GM21526 (cell line): ENCODE data around the gene VGLL3.
"Not testable (repeated sequence)": the region's sequence is repeated elsewhere in the genome, so short reads cannot be mapped to it uniquely, and the experiment has no call there.

Experiments
- ATAC-seq: cut with Tn5 transposase; IDR thresholded peaks from one replicate; pipeline ENCODE4 v1.9.1; 2021; ENCODE audit warnings: moderate library complexity; ENCODE audit not compliant: unreplicated experiment, low FRiP score

The VGLL3 gene

DNA sequence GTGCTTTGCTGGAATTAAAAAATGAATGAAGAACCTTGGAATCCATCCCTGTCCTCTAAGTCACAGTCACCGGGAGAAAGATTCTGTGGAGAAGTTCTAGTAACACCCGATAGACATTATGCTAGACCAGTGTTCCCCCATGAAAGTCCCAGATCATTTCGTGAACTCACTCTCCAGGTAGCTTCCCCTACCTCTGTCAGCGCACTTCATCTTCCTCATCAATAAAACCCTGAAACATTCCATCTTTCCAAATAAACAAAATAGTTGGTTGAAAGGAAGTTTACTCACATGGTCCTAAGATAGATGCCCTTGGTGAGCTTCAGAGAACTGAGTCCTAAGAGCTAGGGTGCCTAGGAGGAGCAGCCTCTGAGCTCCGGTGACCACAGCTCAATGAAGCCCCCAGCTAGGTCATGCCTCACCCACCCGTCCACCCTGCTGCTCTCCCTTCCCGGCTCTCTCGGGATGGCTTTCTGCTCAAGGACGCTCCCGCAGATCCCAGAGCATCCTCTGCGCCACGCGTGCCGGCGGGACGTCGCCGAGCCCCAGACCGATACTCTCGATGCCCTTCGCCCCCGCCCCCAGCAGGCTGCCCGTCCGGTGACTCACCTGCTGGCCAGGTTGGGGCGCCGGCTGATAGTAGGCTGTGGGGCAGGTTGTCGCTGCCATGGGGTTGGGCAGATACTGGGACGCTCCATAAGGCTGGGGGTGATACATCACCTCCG, 776 bp downstream of the VGLL3 start:
- ATAC-seq: no peak

DNA sequence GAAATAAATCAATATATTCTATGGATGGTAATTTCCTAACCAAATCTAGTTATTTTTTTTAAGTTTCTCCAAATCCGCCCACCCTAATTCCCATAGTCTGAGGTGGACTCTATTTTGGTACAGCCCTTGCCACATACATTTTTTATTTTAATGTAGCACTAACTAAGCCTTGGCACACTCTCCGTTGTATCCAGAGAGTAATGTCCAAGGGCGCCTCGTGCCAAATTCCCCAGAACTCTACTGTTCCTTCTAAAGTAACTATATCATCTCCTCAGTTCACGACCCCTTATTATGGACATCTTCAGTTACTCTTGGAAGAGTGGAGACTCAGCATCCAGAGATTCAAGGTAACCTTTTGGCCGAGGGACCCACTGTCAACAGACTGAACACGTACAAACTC, 1.3 kb downstream of the VGLL3 start:
- no peak for ATAC-seq

DNA sequence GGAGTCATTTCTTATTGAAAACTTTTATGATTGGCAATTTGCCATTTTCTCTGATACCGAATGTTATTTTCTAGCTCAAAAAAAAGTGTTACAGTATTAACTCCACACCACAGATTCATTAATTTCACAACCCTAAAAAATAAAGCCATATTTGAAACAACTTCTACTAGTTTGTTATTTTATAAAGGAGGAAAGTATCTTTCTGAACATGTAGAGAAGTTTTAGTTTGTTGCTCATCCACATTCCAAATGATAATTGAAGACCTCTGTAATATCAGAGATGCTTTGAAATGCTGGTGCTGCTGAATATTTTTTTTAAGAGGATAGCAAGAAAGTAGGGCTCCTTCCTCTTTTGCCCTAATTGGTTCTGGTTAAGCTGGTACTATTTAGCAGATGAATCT, 1.9 kb downstream of the VGLL3 start:
- ATAC-seq: no peak

DNA sequence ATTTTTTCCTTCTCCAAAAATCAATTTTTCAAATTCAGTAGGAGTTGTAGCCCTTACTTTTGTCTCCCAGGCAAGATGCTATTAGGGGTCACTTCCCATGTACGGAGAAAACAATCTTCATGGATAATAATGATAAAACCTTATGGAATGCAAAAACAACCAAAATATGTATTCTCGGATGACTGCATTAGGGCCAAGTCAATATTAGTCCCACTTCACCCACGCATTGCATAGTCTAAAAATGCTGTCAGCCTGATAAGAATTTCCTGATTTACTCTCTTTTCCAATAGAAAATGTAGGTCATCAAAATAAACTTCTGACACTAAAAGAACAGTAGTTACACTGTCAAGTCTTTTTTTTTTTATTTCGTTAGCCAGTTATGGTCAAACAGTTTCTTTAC, 2.7 kb downstream of the VGLL3 start:
- no peak for ATAC-seq

DNA sequence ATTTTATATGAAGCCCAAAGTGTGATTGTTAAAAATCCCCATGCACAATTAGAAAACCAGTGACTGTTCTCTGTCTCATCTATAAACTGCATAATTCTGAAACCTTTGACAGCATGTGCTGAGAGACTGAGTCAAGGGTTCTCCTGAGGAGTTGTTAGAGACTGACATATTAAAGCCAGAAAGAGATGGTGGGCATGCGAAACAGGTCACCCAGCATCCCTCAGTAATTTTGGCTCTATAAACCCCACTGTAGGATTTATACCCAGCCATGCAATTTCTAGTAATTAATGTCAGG, 3.6 kb downstream of the VGLL3 start:
- ATAC-seq: no peak

DNA sequence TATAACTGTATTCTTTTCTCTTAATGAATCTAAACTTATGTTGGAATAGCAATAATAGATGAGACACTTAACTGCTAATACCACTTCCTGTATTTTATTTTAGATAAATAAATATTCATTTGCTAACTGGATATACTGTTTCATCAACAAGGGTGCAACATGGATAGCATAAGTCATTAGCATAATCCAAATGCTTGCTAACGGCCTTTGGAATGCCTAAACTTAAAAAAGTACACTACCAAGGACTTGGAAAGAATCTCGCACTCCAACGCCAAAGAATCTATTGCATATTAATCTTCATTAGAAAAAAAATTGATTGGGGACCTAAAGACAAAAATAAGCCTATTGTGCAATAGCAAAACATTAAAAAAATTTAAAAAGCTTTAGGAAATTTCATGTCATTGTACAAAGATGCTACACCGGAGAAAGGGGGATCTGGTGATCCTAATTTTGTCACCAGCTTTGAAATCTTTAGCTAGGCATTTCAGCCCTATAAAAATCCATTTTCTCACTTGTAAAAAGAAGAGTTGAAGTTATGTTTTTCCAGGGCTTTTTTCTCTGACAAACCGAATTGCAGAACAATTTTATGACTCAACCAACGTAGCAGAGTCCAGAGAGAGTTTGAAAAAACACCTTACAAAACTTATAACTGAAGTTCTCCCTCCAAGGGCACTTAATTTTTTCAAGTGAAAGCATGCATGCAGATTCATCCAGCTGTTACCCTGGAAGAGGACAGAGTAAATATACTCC, 4.1 kb downstream of the VGLL3 start:
- no peak for ATAC-seq

DNA sequence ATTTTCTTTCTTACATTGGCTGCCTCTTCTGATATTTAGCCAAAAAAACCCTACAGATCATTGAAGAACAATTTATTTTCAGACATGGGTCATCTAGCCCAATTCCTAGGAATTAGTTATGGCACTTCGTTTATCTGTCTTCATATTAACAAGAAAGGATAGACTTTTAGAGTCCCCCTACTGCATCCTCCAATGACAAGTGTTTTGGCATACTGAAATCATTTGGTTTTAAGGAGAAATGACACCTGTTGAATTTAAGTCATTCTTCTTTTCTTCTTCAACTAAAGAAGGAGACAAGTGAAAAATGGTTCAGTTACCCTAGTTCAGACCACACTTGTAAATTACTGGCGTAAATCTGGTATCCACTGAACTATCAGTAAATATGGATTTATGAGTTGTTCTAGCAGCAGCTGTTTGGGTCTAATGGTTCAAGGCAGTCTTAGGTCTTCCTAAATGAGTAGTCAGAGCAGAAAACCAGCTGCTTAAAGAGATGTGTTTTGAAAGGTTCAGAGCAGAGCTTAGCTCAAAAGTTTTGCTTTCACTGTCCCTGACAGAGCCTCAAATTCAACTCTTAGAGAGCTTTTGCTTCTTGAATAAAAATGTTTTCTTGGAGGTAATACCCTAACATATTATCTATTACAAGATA, 5.6 kb downstream of the VGLL3 start:
- ATAC-seq: no peak

DNA sequence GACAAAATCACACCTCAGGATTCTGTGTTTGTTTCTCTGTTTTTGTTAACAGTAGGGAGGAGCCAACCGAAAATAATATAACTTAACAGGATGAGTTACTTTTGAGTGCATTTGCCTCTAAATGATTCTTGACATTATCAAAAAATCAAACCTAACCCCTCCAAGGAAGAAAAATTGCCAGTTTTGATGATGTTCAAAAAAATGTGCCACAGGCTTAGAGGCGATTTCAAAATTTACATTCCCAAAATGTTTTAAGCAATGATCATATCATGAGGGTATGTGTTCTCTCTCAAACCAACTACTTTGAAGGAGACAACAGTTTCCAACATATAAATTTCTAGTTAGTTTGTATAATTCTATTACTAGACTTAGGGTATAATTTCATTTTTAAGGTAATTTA, 6.7 kb downstream of the VGLL3 start:
- ATAC-seq: no peak

DNA sequence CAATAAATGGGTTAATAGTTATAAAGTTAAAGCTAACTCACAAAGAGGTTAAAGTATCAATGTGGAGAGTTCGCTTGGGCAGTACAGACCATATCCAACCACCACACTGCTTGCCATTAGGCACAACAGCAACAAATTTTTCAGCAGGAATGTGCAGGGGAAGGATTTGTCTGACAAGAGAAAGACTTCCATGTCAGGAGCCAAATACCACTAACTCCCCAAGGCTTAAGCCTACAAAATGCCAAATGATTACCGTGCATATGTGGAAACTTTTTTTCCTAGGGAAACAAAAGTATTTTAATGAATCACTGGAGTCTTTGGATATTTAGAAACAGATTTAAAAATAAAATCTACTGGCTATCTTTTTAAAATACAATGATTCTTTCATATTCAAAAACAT, 8.1 kb downstream of the VGLL3 start:
- ATAC-seq: no peak

DNA sequence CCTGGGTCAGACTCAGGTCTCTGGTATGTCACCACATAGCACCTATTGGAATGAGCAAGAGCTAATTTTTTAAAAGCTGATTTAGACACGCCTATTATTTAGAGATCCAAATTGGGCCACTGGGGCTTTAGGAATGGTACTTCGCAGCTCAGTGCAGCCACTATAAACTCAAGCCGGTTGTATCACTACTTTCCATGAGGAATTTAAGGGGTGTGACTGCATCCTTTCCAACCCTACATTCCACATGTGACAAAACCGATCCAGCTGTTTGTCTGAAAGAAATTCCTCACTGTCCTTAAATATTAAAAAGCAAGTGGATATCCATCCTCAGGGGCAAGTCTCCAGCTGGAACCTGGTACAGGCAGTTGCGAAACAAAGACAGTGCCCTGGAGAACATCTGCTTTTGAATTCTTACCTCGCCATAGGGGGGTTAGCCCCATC, 12.8 kb downstream of the VGLL3 start:
- ATAC-seq: no peak

DNA sequence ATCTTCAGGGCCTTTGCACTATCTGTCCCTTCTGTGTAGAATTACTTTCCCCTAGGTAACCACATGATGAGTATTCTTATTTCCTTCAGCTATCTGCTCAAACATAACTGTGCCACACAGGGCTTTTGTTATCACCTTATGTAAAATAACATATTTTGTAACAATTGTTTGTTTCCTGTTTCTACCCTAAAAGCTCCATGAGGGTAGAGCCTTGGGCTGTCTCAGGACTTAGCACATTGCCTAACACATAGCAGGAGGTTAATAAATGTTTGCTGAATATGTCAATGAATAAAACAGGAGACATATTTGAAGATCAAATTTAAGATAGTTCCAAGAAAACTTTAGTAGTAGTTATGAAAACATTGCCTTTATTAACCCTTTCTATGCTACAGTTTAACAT, 14.7 kb downstream of the VGLL3 start:
- ATAC-seq: no peak

DNA sequence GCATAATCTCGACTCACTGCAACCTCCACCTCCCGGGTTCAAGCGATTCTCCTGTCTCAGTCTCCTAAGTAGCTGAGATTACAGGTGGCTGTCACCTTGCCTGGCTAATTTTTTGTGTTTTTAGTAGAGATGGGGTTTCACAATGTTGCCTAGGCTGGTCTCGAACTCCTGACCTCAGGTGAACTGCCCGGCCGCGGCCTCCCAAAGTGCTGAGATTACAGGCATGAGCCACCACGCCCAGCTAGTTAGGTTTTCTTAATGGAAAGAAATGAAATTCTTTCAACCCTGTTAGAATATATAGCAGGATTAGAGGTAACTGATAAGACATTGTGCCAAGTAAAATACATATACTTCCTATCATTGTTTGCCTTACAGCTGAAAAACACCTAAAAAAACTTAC, 16.8 kb downstream of the VGLL3 start:
- not testable (repeated sequence) for ATAC-seq

DNA sequence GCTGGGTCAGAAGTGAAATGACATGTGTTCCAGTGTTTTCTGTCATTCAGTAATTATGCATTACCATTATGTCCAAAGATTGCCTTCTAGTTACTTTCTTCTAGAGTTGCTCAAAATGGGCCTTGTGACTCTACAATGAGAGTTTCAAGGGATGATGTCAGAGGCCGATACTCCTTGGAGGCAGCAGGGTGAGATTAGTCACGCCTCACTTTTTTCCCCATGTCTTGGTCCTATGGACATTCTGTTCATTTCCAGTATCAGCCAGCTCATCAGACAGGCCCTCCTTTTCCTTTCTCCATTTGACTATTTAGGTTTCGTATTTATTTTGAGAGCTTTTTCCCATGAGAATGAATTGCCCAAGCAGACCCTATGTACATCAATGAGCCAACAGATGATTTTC, 17.5 kb downstream of the VGLL3 start:
- no peak for ATAC-seq

DNA sequence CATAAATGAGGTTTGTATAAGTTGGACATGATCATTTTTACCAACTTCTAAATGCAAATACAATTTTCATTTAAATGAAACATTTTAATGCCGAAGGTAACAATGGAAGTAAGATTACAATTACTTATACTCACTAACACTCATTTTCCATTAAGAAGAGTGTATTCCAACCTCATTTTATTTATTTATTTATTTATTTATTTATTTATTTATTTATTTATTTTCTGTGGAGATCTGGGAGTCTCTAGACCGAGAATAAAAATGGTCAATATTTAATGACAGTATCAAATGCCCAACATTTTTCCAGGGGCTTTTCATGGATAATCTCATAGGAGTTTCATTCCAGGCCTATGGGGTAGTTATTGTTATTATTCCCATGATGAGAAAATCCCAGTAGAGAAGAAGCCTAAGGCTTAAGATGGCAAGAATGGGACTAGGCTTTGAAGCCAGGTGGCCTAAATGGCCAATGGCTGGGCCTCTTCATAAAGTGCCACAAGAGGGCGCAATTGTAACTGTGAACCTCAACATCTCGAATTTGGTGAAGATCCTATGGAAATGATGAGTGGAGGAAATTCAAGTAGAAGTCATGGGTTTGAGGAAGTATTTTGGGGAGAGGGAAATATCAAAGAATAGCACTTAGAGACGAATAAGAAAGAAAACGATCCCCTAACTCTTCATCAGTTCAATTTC, 21.3 kb downstream of the VGLL3 start:
- no peak for ATAC-seq

DNA sequence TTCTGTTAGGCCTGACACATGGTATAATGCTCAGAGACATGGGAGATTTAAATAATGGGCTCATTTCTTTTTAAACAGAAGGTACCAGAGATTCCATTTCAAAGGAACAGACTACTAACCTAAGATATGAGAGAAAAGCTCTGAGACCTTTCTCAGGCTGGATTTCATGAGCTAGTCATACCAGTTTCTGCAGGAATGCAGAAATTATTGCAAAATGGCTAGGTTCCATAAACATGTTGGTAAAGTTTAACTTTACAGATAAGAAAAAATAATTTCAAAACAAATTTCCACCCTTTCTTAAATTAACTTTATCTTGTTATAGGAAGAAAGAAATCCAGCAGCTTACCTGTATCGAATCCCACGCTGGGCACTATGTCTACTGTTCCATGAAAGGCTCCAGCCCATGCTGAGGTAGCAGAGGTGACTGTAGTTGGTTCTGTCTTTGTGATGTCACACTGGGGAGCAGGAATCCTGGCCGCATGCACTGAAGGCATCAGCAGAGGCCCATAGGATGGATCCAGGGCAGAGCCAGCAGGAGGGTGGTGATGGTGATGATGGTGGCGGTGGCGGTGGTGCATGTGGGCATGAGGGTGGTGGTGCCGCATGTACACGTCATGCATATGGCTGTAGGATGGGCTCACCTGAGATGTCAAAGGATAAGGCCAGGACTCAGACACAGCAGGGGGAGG, 22.6 kb downstream of the VGLL3 start:
- ATAC-seq: no peak

DNA sequence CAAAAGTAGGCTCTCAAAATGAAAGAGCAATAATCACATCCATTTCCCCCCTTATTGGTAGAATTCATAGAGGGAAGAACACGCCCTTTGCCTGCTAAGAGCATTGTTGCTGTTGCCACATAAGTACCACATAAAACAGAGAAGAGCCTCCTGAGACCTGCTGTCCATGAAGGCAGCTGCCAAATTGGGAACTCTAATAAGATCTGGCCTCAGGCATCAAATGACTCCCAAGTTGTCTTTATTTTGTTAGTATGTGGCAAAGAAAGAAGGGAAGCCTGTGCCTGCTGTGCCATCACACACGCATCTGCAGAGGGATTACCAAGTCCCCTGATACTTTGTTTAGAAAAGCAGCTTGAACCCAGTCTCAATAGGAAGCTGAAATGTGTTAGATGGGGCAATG, 23.9 kb downstream of the VGLL3 start:
- ATAC-seq: no peak

DNA sequence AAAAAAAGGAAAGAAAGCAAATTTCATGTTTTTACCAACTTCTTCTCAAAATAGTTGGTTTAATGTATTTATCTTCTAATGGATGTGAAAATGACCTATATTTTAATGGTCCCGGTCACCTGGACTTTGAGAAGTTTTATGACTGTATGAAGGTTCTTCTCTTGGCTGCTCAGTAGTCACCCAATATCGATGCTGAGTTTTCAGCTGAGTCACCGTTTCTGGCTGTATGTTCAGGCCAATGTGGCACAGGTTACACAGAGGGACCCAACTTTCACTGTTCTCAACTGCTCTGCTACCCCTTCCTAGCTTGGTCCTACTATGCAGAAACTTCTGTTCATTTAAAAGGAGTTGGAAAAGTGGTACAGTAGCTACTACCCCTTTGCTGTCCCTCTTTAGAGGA, 25.8 kb downstream of the VGLL3 start:
- no peak for ATAC-seq

DNA sequence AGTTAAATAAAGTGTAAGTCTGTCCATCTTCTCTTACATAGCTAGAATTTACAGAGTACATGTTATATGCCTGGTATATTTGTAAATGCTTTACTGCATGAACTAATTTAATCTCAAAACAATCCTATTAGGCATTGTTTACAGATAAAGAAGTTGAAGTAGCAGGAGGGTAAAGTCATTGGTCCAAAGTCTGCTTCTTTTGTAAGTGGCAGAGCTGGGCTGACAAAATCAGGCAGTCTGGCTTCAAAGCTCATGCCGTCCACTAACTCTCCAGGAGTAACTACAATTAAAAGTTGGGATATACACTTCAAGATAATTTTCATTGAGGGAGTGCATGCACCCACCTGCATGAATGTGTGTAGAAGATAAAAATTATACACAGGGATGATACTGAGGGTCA, 27.3 kb downstream of the VGLL3 start:
- ATAC-seq: no peak

DNA sequence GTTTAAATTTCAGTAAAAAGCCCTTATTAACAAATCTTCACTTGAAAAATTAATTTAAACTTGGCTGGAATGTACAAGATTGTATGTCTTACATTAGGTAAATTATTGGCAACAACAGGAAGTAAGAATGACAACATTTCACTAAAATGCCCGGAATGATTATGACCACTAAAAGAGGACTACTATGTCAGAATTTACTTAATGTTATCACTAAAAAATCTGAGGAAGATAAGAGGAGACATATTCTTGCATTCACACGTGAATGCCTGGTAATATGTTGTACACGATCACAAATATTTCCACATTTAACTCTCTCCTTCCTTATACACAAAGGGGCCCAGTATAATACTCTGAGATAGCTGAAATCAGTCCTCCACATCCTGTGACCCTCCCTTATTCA, 29.7 kb downstream of the VGLL3 start:
- ATAC-seq: no peak

DNA sequence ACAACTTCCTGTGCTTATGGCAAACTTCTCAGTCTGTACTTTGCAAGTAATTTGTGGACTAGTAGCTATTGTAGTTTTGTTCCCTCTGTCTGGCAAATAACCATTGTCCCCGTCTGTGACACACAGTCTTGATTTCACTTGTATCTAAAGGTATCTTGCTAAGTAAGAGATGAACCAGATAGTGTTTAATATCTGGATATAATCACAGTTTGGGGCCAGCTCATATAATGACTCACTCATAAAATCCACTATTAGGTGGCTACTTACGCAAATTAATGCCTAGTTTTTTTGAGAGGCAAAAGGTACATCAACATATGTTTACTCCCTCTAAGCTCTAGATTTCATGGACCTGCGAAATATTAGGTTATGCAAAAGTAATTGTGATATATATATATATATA, 30.4 kb downstream of the VGLL3 start:
- no peak for ATAC-seq

DNA sequence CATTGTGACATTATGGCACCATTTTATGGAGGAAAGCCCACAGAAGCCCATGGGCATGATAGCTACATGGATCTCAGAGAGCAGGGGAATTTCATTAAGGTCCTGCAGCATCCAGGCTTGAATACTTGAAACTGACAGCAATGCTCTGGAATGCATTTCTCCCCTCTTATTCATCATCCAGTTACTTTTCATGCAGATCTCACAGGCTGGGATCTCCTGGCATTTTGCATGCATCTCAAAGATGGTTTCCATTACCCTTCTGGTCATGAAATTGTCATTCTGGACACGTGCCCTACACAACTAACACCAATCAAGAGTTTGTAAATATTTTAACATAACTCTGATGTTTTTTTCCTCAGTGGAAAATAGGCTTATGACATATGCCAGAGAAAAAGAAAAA, 32.4 kb downstream of the VGLL3 start:
- ATAC-seq: no peak
